Esophagus mucosa (tissue), 1 donor: ENCODE data around the gene RGS10. TPM values are rescaled to one million over a fixed set of nuclear protein-coding genes. Genes with fewer than 3 reads are reported as not detected.
"Not testable (repeated sequence)": the region's sequence is repeated elsewhere in the genome, so short reads cannot be mapped to it uniquely, and the experiment has no call there.

ENCODE experiments used
- ATAC-seq: fragments of 200-7000 bp; cut with Tn5 transposase; one replicate; pipeline ENCODE4 v1.9.1; 2020
- total RNA-seq: library from RNA; stranded (reverse); gene quantifications from one replicate; pipeline ENCODE4 v1.2.4, GENCODE V29; 2023
- donor health status: DM: yes; HTN: yes; CAD: no.

The RGS10 gene
- total RNA-seq, result 33.9 TPM

- peak; percentile 95 for ATAC-seq
Measured at GRCh38 chr10:119542357-119542987, at the start of gene RGS10. Gene RGS10, minus strand, starts transcription at chr10:119542719. Its CDS starts 81 bp downstream, at chr10:119542638.

GRCh38 chr10:119588071-119588470, 45.6 kb upstream of the RGS10 start:
- ATAC-seq, result no peak

GRCh38 chr10:119578355-119578754, 35.8 kb upstream of the RGS10 start:
- ATAC-seq, result no peak

GRCh38 chr10:119575991-119576390, 33.5 kb upstream of the RGS10 start:
- no peak for ATAC-seq

- peak; percentile 38 for ATAC-seq
Measured at GRCh38 chr10:119575506-119575905, 33.0 kb upstream of the RGS10 start.

- ATAC-seq, result no peak
Measured at GRCh38 chr10:119567978-119568377, 25.5 kb upstream of the RGS10 start.

GRCh38 chr10:119562097-119562496, 19.6 kb upstream of the RGS10 start:
- ATAC-seq, result no peak

GRCh38 chr10:119559511-119559910, 17.0 kb upstream of the RGS10 start:
- not testable (repeated sequence) for ATAC-seq

GRCh38 chr10:119556081-119556480, 13.6 kb upstream of the RGS10 start:
- ATAC-seq, result not testable (repeated sequence)

- no peak for ATAC-seq
Measured at GRCh38 chr10:119555178-119555784, 12.8 kb upstream of the RGS10 start.

- ATAC-seq, result no peak
Measured at GRCh38 chr10:119550827-119551226, 8.3 kb upstream of the RGS10 start.

GRCh38 chr10:119549247-119549999, 6.9 kb upstream of the RGS10 start:
- ATAC-seq, result no peak

GRCh38 chr10:119546009-119546408, 3.5 kb upstream of the RGS10 start:
- no peak for ATAC-seq

GRCh38 chr10:119545310-119545709, 2.8 kb upstream of the RGS10 start:
- no peak for ATAC-seq

GRCh38 chr10:119543814-119544642, 1.5 kb upstream of the RGS10 start:
- ATAC-seq, result no peak

- ATAC-seq, result peak; percentile 70
Measured at GRCh38 chr10:119542988-119543813, 682 bp upstream of the RGS10 start.

- ATAC-seq, result no peak
Measured at GRCh38 chr10:119541459-119542356, 811 bp downstream of the RGS10 start.

- no peak for ATAC-seq
Measured at GRCh38 chr10:119541046-119541445, 1.5 kb downstream of the RGS10 start.

- ATAC-seq, result no peak
Measured at GRCh38 chr10:119540038-119540437, 2.5 kb downstream of the RGS10 start.

- ATAC-seq, result no peak
Measured at GRCh38 chr10:119539359-119539825, 3.1 kb downstream of the RGS10 start.
